ENCODE measurements around the gene IFIH1.

GRCh38 chr2:162291748-162292147, 26.7 kb downstream of the IFIH1 start:
- TF ChIP-seq, protein P1, sequence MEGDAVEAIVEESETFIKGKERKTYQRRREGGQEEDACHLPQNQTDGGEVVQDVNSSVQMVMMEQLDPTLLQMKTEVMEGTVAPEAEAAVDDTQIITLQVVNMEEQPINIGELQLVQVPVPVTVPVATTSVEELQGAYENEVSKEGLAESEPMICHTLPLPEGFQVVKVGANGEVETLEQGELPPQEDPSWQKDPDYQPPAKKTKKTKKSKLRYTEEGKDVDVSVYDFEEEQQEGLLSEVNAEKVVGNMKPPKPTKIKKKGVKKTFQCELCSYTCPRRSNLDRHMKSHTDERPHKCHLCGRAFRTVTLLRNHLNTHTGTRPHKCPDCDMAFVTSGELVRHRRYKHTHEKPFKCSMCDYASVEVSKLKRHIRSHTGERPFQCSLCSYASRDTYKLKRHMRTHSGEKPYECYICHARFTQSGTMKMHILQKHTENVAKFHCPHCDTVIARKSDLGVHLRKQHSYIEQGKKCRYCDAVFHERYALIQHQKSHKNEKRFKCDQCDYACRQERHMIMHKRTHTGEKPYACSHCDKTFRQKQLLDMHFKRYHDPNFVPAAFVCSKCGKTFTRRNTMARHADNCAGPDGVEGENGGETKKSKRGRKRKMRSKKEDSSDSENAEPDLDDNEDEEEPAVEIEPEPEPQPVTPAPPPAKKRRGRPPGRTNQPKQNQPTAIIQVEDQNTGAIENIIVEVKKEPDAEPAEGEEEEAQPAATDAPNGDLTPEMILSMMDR (IDR thresholded peaks at IDR 0.05), result no peak
- TF ChIP-seq POLR2A (IDR thresholded peaks at IDR 0.05), result no peak

Measured in thyroid gland (tissue), 4 donors.